Loucy (cell line): ENCODE data around the gene TMEM132D.

Source experiments
- EZH2phosphoT487 ChIP-seq: fragments of 200-600 bp; IDR thresholded peaks from 2 replicates; pipeline ENCODE4 v1.6.1; 2018; ENCODE audit warnings: antibody characterized with exemption, mild to moderate bottlenecking, moderate library complexity, borderline replicate concordance
- TF ChIP-seq, protein P1 (sequence below): fragments of 200-600 bp; sonication (generic); conservative IDR thresholded peaks from 2 replicates; pipeline ENCODE4 v1.5.1; 2014; ENCODE audit warnings: mild to moderate bottlenecking, antibody characterized with exemption, low read length

- TF ChIP-seq, protein P1, sequence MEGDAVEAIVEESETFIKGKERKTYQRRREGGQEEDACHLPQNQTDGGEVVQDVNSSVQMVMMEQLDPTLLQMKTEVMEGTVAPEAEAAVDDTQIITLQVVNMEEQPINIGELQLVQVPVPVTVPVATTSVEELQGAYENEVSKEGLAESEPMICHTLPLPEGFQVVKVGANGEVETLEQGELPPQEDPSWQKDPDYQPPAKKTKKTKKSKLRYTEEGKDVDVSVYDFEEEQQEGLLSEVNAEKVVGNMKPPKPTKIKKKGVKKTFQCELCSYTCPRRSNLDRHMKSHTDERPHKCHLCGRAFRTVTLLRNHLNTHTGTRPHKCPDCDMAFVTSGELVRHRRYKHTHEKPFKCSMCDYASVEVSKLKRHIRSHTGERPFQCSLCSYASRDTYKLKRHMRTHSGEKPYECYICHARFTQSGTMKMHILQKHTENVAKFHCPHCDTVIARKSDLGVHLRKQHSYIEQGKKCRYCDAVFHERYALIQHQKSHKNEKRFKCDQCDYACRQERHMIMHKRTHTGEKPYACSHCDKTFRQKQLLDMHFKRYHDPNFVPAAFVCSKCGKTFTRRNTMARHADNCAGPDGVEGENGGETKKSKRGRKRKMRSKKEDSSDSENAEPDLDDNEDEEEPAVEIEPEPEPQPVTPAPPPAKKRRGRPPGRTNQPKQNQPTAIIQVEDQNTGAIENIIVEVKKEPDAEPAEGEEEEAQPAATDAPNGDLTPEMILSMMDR: no peak
- no peak for TF ChIP-seq EZH2phosphoT487
Measured at GRCh38 chr12:129446696-129447095, 457.1 kb downstream of the TMEM132D start.
